Measurements from ENCODE around the gene PLEKHA8.

Gene PLEKHA8

DNA sequence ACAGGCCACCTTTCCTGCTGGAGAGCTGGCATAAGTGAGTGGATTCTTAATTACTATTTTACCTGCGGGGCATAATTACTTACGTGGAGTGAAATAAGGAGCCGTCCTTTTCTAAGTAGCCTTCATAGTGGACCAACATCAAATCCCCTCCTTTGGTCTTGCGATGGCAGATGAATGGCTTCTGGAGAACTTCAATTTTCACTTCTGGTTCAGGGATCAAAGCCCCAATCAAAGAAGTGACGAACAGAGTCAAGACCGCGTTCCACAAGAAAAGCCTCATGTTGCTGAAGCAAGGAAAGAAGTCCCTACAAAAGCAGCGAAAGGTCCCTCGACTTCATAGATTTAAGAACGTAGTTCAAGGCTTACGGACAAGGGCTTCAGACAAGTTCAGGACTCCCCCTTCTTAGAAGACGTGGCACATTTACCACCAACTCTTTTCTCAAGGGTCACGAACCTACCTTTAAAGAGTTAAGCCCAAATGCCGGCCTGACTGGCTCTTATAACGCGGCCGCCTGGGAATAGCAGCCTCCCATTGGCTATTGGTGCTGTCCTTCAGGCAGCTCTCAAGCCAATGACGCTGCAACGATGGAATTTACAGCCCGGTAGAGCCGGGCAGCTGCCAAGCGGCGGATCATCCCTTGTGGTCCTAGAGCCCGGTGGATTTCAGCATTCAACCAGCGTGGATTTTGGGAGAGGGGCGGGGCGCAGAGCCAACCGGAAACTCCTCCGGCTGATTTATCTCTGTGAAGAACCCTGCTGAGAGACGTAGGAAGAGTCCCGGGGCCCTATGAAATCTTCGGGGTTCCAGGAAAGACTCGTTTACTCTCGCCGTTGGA, 1.8 kb upstream of the PLEKHA8 start, which contains the start of gene FKBP14:
TSS of gene FKBP14 (minus strand) at position 474 of the 836 bp plus-strand sequence. CDS start at position 280, 194 bp downstream.
- peak; percentile 95 for DNase-seq

DNA sequence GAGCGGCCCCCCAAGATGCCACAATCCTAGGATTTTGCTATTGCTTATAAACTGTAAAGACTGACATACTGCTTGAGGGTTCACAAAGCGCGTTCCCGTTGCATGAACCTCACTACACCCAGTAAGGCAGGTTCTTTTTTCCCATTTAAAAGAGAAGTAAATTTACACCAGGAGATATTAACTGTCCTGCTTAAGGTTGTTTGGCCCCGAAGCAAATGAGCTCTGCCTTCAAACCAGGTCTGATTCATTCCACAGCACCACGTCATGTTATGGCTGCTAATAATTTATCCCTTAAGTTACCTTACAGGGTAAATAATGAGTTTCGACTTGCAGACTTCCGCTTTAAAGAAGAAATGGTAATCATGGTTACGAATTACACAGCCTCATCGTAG, 1.2 kb upstream of the PLEKHA8 start:
- peak; percentile 59 for DNase-seq

GRCh38 chr7:30027740-30028215, 434 bp upstream of the PLEKHA8 start:
- DNase-seq: no peak

- peak; percentile 40 for DNase-seq
Measured at GRCh38 chr7:30028749-30029635, 780 bp downstream of the PLEKHA8 start.

DNA sequence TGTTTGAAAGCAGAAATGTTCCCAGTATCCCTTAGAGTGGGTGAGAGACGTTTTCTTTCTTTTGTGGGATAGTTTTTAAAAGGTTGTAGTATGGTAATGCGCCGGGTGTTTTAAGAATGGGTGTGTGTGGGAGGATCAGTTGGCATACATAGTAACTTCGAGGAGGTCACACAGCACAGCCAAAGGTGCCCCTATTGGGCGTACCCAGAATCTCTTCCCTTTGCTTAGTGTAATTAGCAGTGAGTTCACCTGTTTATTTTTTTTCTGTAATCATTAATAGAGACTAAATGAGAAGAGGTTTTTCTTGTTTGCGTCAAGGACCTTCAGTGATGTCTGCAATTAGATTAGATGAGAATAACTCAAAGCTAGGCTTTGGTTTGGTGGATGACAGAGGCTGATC, 1.5 kb downstream of the PLEKHA8 start:
- DNase-seq: peak; percentile 27

DNA sequence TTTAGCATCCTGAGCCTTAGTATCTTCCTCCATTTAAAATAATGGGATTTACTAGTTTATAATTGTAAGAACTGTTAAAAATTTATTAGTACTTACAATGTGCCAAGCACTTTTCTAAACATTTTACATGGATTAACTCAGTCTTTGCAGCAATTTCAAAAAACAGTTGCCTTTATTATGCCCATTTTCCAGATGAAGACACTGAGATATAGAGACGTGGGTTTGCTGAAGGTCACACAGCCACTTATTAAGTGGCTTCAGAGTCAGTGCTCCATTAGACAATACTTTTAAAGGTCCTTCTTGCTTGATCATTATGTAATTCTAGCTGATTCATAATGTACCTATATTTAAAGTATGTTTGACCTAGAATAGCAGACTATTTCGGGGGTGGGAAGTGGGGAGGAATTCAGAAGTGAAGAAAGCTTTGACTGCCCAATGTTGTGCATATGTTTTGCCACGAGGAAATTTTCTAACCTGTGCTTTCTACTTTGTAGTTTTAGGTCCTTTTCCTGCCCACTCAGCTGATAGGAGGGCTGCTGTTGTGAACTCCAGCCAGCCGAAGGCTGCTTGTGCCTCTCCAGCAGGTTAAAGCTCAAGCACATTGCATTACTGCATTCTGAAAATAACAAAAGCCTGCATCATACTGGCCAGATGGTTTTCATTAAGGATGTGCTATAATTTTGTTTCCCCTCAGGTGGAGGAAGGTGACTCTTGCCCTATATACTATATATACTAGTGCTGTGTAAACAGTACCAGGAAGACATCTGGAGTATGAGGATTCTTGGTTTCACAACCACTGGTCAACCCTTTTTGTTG, 4.3 kb downstream of the PLEKHA8 start:
- no peak for DNase-seq

GRCh38 chr7:30034501-30034900, 6.3 kb downstream of the PLEKHA8 start:
- no peak for DNase-seq

- no peak for DNase-seq
Measured at GRCh38 chr7:30036220-30036619, 8.0 kb downstream of the PLEKHA8 start.

- DNase-seq: no peak
Measured at GRCh38 chr7:30038196-30038980, 10.2 kb downstream of the PLEKHA8 start.

DNA sequence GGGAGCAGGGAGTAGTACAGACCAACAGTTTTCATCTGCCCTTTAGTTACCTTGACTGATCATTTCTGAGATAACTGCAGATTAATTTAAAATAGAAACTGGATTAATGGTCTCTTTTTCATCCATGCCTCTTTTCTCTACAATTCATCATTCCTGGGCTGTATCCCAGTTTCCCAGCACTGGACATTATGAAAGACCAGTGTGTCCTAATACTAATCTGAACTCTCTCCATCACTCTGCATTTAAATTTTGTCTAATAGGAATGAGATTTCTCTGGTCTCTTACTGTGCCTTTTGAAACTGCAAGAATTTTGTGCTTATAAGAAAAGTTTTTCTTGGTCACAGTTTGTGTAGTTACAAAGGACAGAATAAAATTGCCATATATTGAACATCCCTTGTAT, 12.7 kb downstream of the PLEKHA8 start:
- no peak for DNase-seq

GRCh38 chr7:30041526-30042269, 13.5 kb downstream of the PLEKHA8 start:
- DNase-seq: no peak

DNA sequence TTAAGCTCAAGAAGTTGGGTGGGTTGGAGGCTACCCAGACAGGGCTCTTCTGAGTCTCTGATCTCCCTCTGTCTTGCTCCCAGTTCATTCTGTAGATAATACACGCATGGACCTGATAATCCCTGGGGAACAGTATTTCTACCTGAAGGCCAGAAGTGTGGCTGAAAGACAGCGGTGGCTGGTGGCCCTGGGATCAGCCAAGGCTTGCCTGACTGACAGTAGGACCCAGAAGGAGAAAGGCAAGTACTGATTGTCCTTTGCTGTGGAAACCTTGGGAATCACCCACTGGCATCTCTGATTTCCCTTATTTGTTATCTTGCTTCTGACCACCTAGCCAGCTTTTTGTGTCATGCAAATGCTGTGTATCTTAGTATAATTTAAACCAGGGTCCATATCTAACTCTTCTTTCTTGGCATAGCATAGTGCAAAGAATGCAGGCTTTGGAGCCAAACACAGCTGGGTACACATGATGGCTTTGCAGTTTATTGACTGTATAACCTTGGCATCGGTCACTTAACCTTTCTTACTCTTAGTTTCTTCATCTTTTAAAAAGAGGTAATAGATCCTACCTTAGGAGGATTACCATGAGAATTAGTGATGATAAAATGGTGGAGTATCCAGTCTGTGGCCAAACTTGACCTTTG, 18.0 kb downstream of the PLEKHA8 start:
- DNase-seq: no peak

GRCh38 chr7:30047124-30047523, 18.9 kb downstream of the PLEKHA8 start:
- DNase-seq: no peak

- no peak for DNase-seq
Measured at GRCh38 chr7:30048582-30048981, 20.4 kb downstream of the PLEKHA8 start.

DNA sequence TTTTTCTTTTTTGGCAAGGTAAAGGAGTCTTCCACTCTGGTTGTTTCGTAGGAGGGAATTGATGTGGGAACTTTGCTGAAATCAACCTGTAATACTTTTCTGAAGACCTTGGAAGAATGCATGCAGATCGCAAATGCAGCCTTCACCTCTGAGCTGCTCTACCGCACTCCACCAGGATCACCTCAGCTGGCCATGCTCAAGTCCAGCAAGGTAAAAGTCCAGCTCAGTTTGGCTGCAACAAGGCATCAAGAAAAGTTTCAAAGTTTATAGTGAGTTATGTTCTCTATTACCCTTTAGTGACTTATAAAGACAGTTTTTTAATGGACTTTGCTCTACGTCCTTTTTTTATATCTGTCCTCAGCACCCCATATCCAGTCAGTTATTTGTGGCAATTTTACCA, 21.0 kb downstream of the PLEKHA8 start:
- no peak for DNase-seq

DNA sequence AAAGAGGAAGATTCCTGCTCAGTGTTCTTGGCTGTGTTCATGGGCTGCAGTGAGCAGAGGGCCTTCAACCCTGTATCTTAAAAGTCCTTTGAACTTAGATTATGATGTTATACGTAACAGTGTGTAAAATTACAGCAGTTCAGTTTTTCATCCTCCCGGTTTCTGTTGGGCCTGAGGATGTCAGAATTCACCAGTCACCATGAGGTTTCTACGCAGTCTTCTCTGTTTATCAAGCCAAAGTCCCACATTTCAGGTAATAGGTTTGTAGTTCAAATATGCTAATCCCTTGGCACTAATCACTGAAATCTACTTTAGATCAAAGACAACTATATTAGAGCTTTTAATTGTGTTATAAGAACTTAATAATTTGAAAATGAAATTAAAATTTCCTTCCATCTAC, 24.9 kb downstream of the PLEKHA8 start:
- no peak for DNase-seq

DNA sequence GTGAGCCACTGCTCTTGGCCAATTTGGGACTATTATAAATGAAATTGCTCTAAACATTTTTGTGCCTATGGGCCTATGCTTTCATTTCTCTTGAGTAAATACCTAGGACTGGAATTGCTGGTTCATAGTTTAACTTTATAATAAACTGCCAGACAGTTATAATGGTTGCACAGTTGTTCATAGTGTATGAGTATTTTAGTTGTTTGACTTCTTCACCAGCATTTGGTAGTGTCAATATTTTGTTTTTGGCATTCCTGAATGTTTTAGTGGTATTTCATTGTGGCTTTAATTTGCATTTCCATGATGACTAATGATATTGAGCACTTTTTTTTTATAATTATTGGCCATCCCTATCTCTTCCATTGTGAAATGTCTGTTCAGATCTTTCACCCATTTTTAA, 29.5 kb downstream of the PLEKHA8 start:
- DNase-seq: no peak

GRCh38 chr7:30061786-30062185, 33.6 kb downstream of the PLEKHA8 start:
- DNase-seq: peak; percentile 49

DNA sequence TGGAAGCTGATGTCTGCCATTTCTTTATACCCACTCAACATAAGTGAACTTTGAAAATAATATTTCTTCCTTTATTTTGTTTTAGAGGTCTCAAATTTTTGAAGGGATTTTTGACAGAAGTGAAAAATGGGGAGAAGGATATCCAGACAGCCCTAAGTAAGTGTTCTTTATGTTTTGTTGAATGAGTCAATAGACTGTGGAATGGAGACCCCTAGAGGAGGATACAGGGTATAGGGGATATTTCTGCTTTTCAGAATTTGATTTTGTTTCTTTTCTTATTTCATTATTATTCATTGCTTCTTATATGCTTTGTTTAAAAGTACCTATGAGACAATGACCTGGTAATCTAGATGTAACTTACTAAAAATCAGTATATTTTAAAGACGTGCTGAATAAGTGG, 34.4 kb downstream of the PLEKHA8 start:
- peak; percentile 27 for DNase-seq

- DNase-seq: no peak
Measured at GRCh38 chr7:30065746-30066145, 37.5 kb downstream of the PLEKHA8 start.

GRCh38 chr7:30066687-30067086, 38.5 kb downstream of the PLEKHA8 start:
- DNase-seq: no peak
